Panc1 (cell line): Measurements from ENCODE around the gene DNAJA3.

Experiments used
- CTCF ChIP-seq: fragments of 450-650 bp; IDR thresholded peaks from 2 replicates; pipeline ENCODE4 v1.5.1; 2017; ENCODE audit warnings: mild to moderate bottlenecking
- POLR2AphosphoS5 ChIP-seq: IDR thresholded peaks from 2 replicates; pipeline ENCODE4 v1.6.1; 2012; ENCODE audit warnings: mild to moderate bottlenecking, low read depth, low read length, moderate library complexity
- REST ChIP-seq, 2 experiments: IDR thresholded peaks; 2 replicates each; pipeline ENCODE4 v1.6.1; 2011 to 2012; ENCODE audit warnings: low read depth in 2 of 2, control low read depth in 1 of 2, low read length in 1 of 2, mild to moderate bottlenecking in 1 of 2, moderate library complexity in 1 of 2; ENCODE audit not compliant: insufficient read depth in 1 of 2
- SIN3A ChIP-seq: IDR thresholded peaks from 2 replicates; pipeline ENCODE4 v1.6.1; 2012; ENCODE audit warnings: low read depth, mild to moderate bottlenecking, low read length, moderate library complexity, borderline replicate concordance; ENCODE audit not compliant: insufficient read depth
- TCF7L2 ChIP-seq: IDR thresholded peaks from 2 replicates; pipeline ENCODE4 v1.6.1; 2011; ENCODE audit warnings: mild to moderate bottlenecking, low read depth, low read length, inconsistent platforms

- no peak for TF ChIP-seq CTCF
- TF ChIP-seq TCF7L2, result no peak
- no peak for TF ChIP-seq POLR2AphosphoS5
- no peak for TF ChIP-seq REST (IDR thresholded peaks at IDR 0.05; ENCODE audit: insufficient read depth in 1 of 2, low read depth in 2 of 2, low read length in 1 of 2)
- TF ChIP-seq SIN3A, result no peak
These were observed 36.4 kb upstream of the DNAJA3 start for GRCh38 chr16:4389051-4389955.
